Myometrial cell (primary cell): ENCODE data around the gene ZNF681. TPM values are rescaled to one million over a fixed set of nuclear protein-coding genes. Genes with fewer than 3 reads are reported as not detected.

Source experiments
- total RNA-seq: library from RNA; depleted of rRNA; stranded (reverse); fragments of >200 nt; gene quantifications from 2 replicates; pipeline ENCODE4 v1.2.3, GENCODE V29; 2015

The ZNF681 gene
- 0.29 and 0.35 TPM in 2 replicates for total RNA-seq

GRCh38 chr19:23758187-23759074 is at the start of gene ZNF681:
Gene ZNF681 (minus strand): TSS chr19:23758891. CDS start chr19:23758749, 142 bp downstream.

Other genes with a start within 250 kb of the ZNF681 start
- gene ZNF675, start 71.7 kb downstream of the ZNF681 start, total RNA-seq, result 0.86 and 2.8 TPM in 2 replicates
- gene ZNF726, start 156.0 kb upstream of the ZNF681 start, total RNA-seq, result 1.4 and 8.1 TPM in 2 replicates